Measurements from ENCODE around the gene KIAA0319L.
A peak's percentile ranks its signal among the peaks of the same experiment; 100 is the strongest.

KIAA0319L gene

DNA sequence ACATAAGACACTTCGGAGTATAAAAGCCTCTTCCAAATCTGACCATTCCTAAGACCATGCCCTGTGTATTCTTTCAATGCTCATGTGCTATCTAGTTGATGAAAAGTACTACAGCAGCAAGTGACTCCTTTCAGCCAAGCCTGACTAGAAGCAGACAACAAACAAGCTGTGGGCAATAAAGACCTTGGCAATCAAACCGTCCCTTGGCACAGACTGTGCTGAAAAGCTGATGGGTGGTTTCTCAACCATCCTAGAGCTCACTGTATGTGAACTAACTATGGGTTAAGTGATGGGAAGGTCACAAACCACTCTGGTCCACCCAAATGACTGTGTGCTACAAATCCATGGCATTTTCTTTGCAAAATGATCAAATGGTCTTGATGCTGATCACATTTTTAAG is 94.0 kb downstream of the KIAA0319L start:
- no peak for DNase-seq (ENCODE audit: low read depth)
- in situ Hi-C loops (cut with HindIII; ENCODE audit: low sequenced_read_pairs) = no loop called here
- TF ChIP-seq CTCF (IDR thresholded peaks at IDR 0.05; ENCODE audit: low read depth, low read length, missing control alignments) = no peak
- H3K4me3 ChIP-seq (ENCODE audit: low read depth, low read length) = no peak overlapping the region

DNA sequence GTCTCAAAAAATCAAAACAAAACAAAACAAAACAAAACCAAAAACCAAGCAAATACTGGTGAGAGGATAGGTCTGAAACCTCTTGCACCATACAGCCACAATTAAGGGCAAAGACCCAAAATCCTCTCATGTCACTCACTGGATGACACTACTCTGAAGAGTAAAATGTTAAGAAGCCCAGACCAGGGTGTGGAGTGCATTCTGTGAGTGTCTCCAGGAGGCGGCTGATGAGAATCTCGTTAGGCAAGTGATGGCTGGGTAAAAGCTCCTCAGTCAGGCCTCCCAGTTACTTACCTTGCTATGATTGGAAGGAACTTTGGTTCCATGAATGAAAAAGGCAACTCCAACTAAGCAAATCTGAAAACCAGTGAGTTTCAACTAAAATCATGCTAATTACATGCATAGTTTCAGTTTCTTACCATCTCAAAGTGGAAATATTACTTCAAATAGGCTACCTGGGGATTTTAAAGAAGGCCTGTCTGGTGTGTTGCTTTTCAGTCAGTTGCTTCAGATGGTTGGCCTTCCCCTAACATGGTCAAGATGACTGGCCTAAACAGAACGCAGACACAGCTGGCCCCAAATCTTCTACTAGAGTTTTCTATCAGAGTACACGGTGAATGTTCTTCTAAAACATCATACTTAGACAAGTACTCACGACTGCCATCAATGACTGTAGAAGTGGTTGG is 95.1 kb downstream of the KIAA0319L start:
- no peak for TF ChIP-seq CTCF (IDR thresholded peaks at IDR 0.05; ENCODE audit: low read depth, low read length, missing control alignments)
- no peak for DNase-seq (ENCODE audit: low read depth)
- in situ Hi-C loops (cut with HindIII; ENCODE audit: low sequenced_read_pairs) = no loop called here
- no peak overlapping the region for H3K4me3 ChIP-seq (ENCODE audit: low read depth, low read length)

DNA sequence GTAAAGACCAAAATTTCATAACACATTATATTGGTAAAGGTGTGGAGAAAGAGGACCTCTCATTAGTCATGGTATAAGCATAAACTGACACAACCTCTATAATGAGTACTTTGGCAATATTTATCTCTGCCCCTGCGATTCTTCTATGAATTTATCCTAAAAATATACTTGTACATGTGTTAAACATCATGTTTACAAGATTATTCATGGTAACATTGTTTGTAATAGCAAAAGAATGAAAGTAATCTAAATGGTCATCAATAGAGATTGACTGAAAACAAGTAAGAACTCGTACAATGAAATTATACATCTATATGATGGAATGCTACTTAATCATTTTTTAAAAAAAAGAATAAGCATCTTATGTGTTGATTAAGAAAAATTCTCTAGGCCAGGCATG is 96.4 kb downstream of the KIAA0319L start:
- DNase-seq (ENCODE audit: low read depth) = no peak
- in situ Hi-C loops (cut with HindIII; ENCODE audit: low sequenced_read_pairs) = no loop called here
- no peak for TF ChIP-seq CTCF (IDR thresholded peaks at IDR 0.05; ENCODE audit: low read depth, low read length, missing control alignments)
- no peak overlapping the region for H3K4me3 ChIP-seq (ENCODE audit: low read depth, low read length)

GRCh38 chr1:35454616-35455015 is 102.6 kb downstream of the KIAA0319L start:
- peak; percentile 23 for TF ChIP-seq CTCF (IDR thresholded peaks at IDR 0.05; ENCODE audit: low read depth, low read length, missing control alignments)
- no peak for DNase-seq (ENCODE audit: low read depth)
- in situ Hi-C loops (cut with HindIII; ENCODE audit: low sequenced_read_pairs) = loop anchor here (10.0 kb wide), 1 partner anchor 80 kb away; no protein-coding TSS in a partner anchor

GRCh38 chr1:35454176-35454575 is 103.0 kb downstream of the KIAA0319L start:
- no peak overlapping the region for H3K4me3 ChIP-seq (ENCODE audit: low read depth, low read length)
- DNase-seq (ENCODE audit: low read depth) = no peak
- TF ChIP-seq CTCF (IDR thresholded peaks at IDR 0.05; ENCODE audit: low read depth, low read length, missing control alignments) = no peak
- in situ Hi-C loops (cut with HindIII; ENCODE audit: low sequenced_read_pairs) = loop anchor here (10.0 kb wide), 1 partner anchor 81 kb away; no protein-coding TSS in a partner anchor

More at GRCh38 chr1:35454616-35455015, 102.6 kb downstream of the KIAA0319L start:
- no peak overlapping the region for H3K4me3 ChIP-seq (ENCODE audit: low read depth, low read length)

- H3K4me3 ChIP-seq (ENCODE audit: low read depth, low read length) = no peak overlapping the region
- TF ChIP-seq CTCF (IDR thresholded peaks at IDR 0.05; ENCODE audit: low read depth, low read length, missing control alignments) = no peak
- no peak for DNase-seq (ENCODE audit: low read depth)
- in situ Hi-C loops (cut with HindIII; ENCODE audit: low sequenced_read_pairs) = loop anchor here (10.0 kb wide), 1 partner anchor 82 kb away; no protein-coding TSS in a partner anchor
Observed at GRCh38 chr1:35453031-35453430, 104.2 kb downstream of the KIAA0319L start.
